Measurements from ENCODE around the gene FHL2. TPM values are rescaled to one million over a fixed set of nuclear protein-coding genes. Genes with fewer than 3 reads are reported as not detected.

FHL2 gene
- total and polyA plus RNA-seq, 12 donors, result 437 to 2,354 (median 1,410) TPM

GRCh38 chr2:105442056-105442455 is 43.2 kb upstream of the FHL2 start:
- WGBS, 2 donors, result 93 to 96% methylated on average over 2 of the region's 2 CpGs
- no peak for TF ChIP-seq CTCF (IDR thresholded peaks at IDR 0.05)
- H3K27me3 ChIP-seq, result no peaks in the 10 kb centered on the region
- DNase-seq (no peak), ATAC-seq (no peak)
- H3K4me3 ChIP-seq, result no peak overlapping the region
- no peaks in the 10 kb centered on the region for H3K9me3 ChIP-seq
- intact Hi-C loops (cut with DNase I), result loop anchor here in 2 of 10 donors (5.0 kb wide), 2 partner anchors 45 to 70 kb away; no protein-coding TSS in a partner anchor
- peaks cover 3 to 24% (median 13%) of the 10 kb centered on the region in 9 donors for H3K4me1 ChIP-seq
- H3K27ac ChIP-seq, result no peak overlapping the region
- no peaks in the 10 kb centered on the region for H3K36me3 ChIP-seq

- peak in 1 of 8 donors; percentile 1 for ATAC-seq
- WGBS, 2 donors, result 31 to 46% methylated on average over 5 of the region's 5 CpGs
- TF ChIP-seq CTCF (IDR thresholded peaks at IDR 0.05), result no peak
- intact Hi-C loops (cut with DNase I), result loop anchor here in 7 of 10 donors (2.0 to 10.0 kb wide), 10 partner anchors 48 to 78 kb away; no protein-coding TSS in a partner anchor
- no peak for DNase-seq
- H3K27me3 ChIP-seq, result no peaks in the 10 kb centered on the region
- no peaks in the 10 kb centered on the region for H3K36me3 ChIP-seq
- H3K4me3 ChIP-seq, result peak overlapping the region in 4 of 10 donors; percentile 15 to 62 (median 51)
- peak overlapping the region; percentile 76 to 96 (median 90) for H3K27ac ChIP-seq
- peaks cover 3 to 24% (median 13%) of the 10 kb centered on the region in 9 donors for H3K4me1 ChIP-seq
- no peaks in the 10 kb centered on the region for H3K9me3 ChIP-seq
Observed at GRCh38 chr2:105439141-105439540, 40.3 kb upstream of the FHL2 start.

- DNase-seq, result peak; percentile 72 to 83
- Histone ChIP-seq H3K9me3 (no peaks in the 10 kb centered on the region), H3K4me3 (peak overlapping the region; percentile 15 to 62 (median 50)), H3K36me3 (no peaks in the 10 kb centered on the region), H3K27ac (peak overlapping the region; percentile 82 to 96 (median 90)), H3K27me3 (no peaks in the 10 kb centered on the region), H3K4me1 (peaks cover 3 to 18% (median 13%) of the 10 kb centered on the region in 9 donors)
- 16 to 23% methylated on average over 10 of the region's 10 CpGs for WGBS, 2 donors
- intact Hi-C loops (cut with DNase I), result loop anchor here in 7 of 10 donors (2.0 to 10.0 kb wide), 10 partner anchors 49 to 79 kb away; no protein-coding TSS in a partner anchor
- TF ChIP-seq CTCF (IDR thresholded peaks at IDR 0.05), result no peak
- ATAC-seq, result peak; percentile 81 to 91 (median 89)
Observed at GRCh38 chr2:105438104-105438929, 39.5 kb upstream of the FHL2 start.

DNA sequence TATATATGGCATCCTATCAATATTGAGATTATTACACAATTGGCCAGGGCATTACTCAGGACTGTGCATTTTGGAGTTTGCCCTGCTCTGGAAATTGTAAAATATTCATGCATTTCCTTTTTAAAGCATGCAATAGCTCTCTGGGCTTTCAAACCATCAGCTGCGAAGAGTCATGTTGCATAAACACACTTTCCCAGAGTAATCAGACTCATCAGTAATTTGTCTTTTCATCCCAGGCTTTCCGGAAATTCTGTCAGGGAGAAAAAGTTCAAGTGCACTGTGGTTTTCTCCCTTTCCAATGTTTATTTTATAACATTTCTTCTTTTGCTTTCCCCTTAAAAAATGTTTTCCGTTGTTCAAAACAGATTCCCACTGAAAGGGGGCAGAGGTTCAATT is 38.9 kb upstream of the FHL2 start:
- no peak for TF ChIP-seq CTCF (IDR thresholded peaks at IDR 0.05)
- ATAC-seq, result peak in 3 of 8 donors; percentile 3 to 7 (median 6)
- intact Hi-C loops (cut with DNase I), result loop anchor here in 7 of 10 donors (2.0 to 10.0 kb wide), 10 partner anchors 50 to 80 kb away; no protein-coding TSS in a partner anchor

More for the DNA sequence above, 38.9 kb upstream of the FHL2 start:
- WGBS, 2 donors, result 18 to 37% methylated on average over 3 of the region's 3 CpGs
- no peaks in the 10 kb centered on the region for H3K9me3 ChIP-seq
- no peak for DNase-seq
- peaks cover 3 to 22% (median 17%) of the 10 kb centered on the region in 9 donors for H3K4me1 ChIP-seq
- no peaks in the 10 kb centered on the region for H3K27me3 ChIP-seq
- peak overlapping the region; percentile 15 to 62 (median 50) for H3K4me3 ChIP-seq
- no peaks in the 10 kb centered on the region for H3K36me3 ChIP-seq
- peak overlapping the region; percentile 82 to 96 (median 90) for H3K27ac ChIP-seq

All from heart right ventricle (tissue), 16 donors.